Nephron (organoid): ENCODE results near the gene ALG10.

Experiments
- H3K27ac Mint-ChIP-seq, 3 experiments: 2 replicates each; pipeline ENCODE4 v1.8.0; 2020; ENCODE audit warnings: mixed read lengths in 3 of 3, mild to moderate bottlenecking in 2 of 3, moderate library complexity in 1 of 3
- H3K27me3 Mint-ChIP-seq: 2 replicates; pipeline ENCODE4 v1.8.0; 2021; ENCODE audit warnings: low read depth, mild to moderate bottlenecking, moderate library complexity, mixed read lengths
- H3K36me3 Mint-ChIP-seq: 2 replicates; pipeline ENCODE4 v1.8.0; 2020; ENCODE audit warnings: low read depth, mixed read lengths
- H3K4me1 Mint-ChIP-seq: 2 replicates; pipeline ENCODE4 v1.8.0; 2020; ENCODE audit warnings: mixed read lengths
- H3K4me3 Mint-ChIP-seq, 3 experiments: 2 replicates each; pipeline ENCODE4 v1.8.0; 2020; ENCODE audit warnings: mild to moderate bottlenecking in 3 of 3, mixed read lengths in 3 of 3, moderate library complexity in 2 of 3
- H3K9me3 Mint-ChIP-seq: 2 replicates; pipeline ENCODE4 v1.8.0; 2020; ENCODE audit warnings: mixed read lengths
- CTCF ChIP-seq, 3 experiments: fragments of 200-600 bp; sonication (generic); IDR thresholded peaks; one replicate each; pipeline ENCODE4 v1.5.0; 2021; ENCODE audit warnings: antibody characterized with exemption in 3 of 3; ENCODE audit not compliant: unreplicated experiment in 3 of 3

Gene ALG10

GRCh38 chr12:34054938-34055337 is 32.6 kb downstream of the ALG10 start:
- no peak for TF ChIP-seq CTCF (IDR thresholded peaks at IDR 0.05; ENCODE audit: unreplicated experiment in 3 of 3)
- no peak overlapping the region for H3K27ac Mint-ChIP-seq
- no peak overlapping the region for H3K4me3 Mint-ChIP-seq
- H3K9me3 Mint-ChIP-seq, result peaks cover 31% of the 10 kb centered on the region
- H3K36me3 Mint-ChIP-seq, result no peaks in the 10 kb centered on the region
- no peaks in the 10 kb centered on the region for H3K4me1 Mint-ChIP-seq
- no peaks in the 10 kb centered on the region for H3K27me3 Mint-ChIP-seq
